Large intestine (tissue), 3 donors: ENCODE results near the gene LRFN3. TPM values are rescaled to one million over a fixed set of nuclear protein-coding genes. Genes with fewer than 3 reads are reported as not detected.

Experiments
- DNase-seq, 2 donors: peaks; one replicate each; pipeline versions ENCODE4 v3.0.0 to v3.0.0-alpha.2; 2013
- H3K27ac ChIP-seq: one replicate; pipeline ENCODE4 v1.5.1; 2013; ENCODE audit warnings: low read length
- H3K27me3 ChIP-seq: 2 replicates; pipeline ENCODE4 v1.6.1; 2013; ENCODE audit warnings: low read length; ENCODE audit not compliant: control insufficient read depth, insufficient read depth
- H3K36me3 ChIP-seq: 2 replicates; pipeline ENCODE4 v1.6.1; 2013; ENCODE audit warnings: low read length; ENCODE audit not compliant: control insufficient read depth, insufficient read depth
- H3K4me1 ChIP-seq: one replicate; pipeline ENCODE4 v1.6.1; 2013; ENCODE audit warnings: low read length; ENCODE audit not compliant: control insufficient read depth, insufficient read depth
- H3K4me3 ChIP-seq: one replicate; pipeline ENCODE4 v1.5.1; 2013; ENCODE audit warnings: low read length
- H3K9me3 ChIP-seq: one replicate; pipeline ENCODE4 v1.6.1; 2013; ENCODE audit warnings: mild to moderate bottlenecking, low read depth, low read length, moderate library complexity; ENCODE audit not compliant: control insufficient read depth
- WGBS: methylation state at CpG from one replicate; pipeline ENCODE4 v1.1.5; 2013; ENCODE audit warnings: low lambda C conversion rate; ENCODE audit not compliant: insufficient coverage; 5-methylcytosine and 5-hydroxymethylcytosine counted together
- polyA plus RNA-seq: library from polyadenylated mRNA; unstranded; fragments of 120-200 nt; gene quantifications from one replicate; pipeline ENCODE4 v1.2.1, GENCODE V29; 2013

Gene LRFN3
- polyA plus RNA-seq, 1 donor: 10.7 TPM

DNA sequence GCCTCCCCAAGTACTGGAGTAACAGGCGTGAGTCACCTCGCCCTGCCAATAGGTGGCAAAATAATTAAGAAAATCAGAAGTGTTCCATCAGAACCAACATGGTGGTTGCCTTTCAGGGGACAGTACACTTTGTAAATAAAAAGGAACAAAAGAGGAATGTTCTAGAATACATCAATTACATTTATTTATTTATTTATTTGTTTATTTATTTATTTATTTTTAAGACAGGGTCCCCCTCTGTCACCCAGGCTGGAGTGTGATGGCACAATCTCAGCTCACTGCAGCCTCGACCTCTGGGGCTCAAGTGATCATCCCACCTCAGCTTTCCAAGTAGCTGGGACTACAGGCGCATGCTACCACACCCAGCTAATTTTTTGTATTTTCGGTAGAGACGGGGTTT, 15.2 kb upstream of the LRFN3 start:
- no CpG with 5 or more reads among the region's 6 CpGs for WGBS
- no peak for DNase-seq
- no peak overlapping the region for H3K4me3 ChIP-seq
- H3K36me3 ChIP-seq: no peaks in the 10 kb centered on the region
- H3K27ac ChIP-seq: no peak overlapping the region
- peaks cover 4% of the 10 kb centered on the region for H3K27me3 ChIP-seq
- no peaks in the 10 kb centered on the region for H3K9me3 ChIP-seq
- no peaks in the 10 kb centered on the region for H3K4me1 ChIP-seq

DNA sequence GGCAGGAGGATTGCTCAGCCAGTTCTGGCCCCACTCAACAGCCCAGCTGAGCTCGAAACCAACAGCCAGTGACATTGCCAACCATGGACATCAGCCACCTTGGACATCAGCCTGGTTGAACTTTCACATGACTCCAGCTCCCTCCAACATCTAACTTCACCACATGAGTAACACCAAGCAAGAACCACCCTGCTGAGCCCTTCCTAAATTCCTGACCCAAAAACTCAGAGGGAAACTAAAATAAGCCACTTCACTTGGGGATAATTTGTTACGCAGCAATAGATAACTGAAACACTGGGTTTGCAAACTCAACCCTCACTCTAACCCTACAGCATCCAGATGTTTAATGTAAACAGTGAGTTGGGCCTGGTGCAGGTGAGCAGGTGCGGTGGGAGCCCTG, 10.7 kb upstream of the LRFN3 start:
- H3K36me3 ChIP-seq: no peaks in the 10 kb centered on the region
- no peak for DNase-seq
- H3K4me3 ChIP-seq: no peak overlapping the region
- no peaks in the 10 kb centered on the region for H3K9me3 ChIP-seq
- no peak overlapping the region for H3K27ac ChIP-seq
- H3K27me3 ChIP-seq: peaks cover 4% of the 10 kb centered on the region
- H3K4me1 ChIP-seq: no peaks in the 10 kb centered on the region
- WGBS: no CpG with 5 or more reads among the region's 3 CpGs

DNA sequence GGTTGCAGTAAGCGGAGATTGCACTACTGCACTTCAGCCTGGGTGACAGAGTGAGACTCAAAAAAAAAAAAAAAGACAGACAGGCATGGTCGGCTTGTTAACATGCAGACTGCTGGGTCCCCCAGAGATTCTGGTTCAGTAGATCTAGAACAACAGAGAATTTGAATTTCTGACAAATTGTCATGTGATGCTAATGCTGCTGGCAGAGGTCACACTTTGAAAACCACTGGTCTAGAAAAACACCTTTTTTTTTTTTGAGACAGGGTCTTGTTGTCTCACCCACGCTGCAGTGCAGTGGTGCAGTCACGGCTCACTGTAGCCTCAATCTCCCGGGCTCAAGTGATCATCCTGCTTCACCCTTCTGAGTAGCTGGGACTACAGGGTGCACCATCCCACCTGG, 7.7 kb upstream of the LRFN3 start:
- no peaks in the 10 kb centered on the region for H3K36me3 ChIP-seq
- H3K9me3 ChIP-seq: no peaks in the 10 kb centered on the region
- H3K27ac ChIP-seq: no peak overlapping the region
- no peak for DNase-seq
- H3K27me3 ChIP-seq: peaks cover 4% of the 10 kb centered on the region
- WGBS: no CpG with 5 or more reads among the region's 5 CpGs
- H3K4me3 ChIP-seq: no peak overlapping the region
- no peaks in the 10 kb centered on the region for H3K4me1 ChIP-seq

DNA sequence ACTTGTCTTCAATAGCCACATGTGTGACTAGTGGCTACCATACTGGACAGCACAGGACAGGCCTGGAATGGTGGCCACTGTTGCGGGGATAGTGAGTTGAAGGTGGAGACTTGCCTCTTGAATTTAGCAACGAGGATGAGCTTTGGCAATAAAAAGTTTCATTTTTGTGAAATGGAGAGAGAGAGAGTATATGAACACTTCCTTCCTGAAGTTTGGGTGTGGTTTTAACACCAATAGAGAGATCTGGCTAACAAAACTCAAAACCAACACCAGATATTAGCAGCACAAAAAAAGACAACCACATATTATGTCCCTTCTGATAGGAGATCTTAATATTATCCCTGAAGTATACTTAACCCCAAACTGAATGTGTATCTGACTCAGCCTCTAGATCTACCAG, 6.3 kb upstream of the LRFN3 start:
- no peak overlapping the region for H3K27ac ChIP-seq
- H3K36me3 ChIP-seq: no peaks in the 10 kb centered on the region
- DNase-seq: no peak
- WGBS: no CpG with 5 or more reads among the region's 2 CpGs
- no peaks in the 10 kb centered on the region for H3K4me1 ChIP-seq
- peaks cover 4% of the 10 kb centered on the region for H3K27me3 ChIP-seq
- no peaks in the 10 kb centered on the region for H3K9me3 ChIP-seq
- no peak overlapping the region for H3K4me3 ChIP-seq

DNA sequence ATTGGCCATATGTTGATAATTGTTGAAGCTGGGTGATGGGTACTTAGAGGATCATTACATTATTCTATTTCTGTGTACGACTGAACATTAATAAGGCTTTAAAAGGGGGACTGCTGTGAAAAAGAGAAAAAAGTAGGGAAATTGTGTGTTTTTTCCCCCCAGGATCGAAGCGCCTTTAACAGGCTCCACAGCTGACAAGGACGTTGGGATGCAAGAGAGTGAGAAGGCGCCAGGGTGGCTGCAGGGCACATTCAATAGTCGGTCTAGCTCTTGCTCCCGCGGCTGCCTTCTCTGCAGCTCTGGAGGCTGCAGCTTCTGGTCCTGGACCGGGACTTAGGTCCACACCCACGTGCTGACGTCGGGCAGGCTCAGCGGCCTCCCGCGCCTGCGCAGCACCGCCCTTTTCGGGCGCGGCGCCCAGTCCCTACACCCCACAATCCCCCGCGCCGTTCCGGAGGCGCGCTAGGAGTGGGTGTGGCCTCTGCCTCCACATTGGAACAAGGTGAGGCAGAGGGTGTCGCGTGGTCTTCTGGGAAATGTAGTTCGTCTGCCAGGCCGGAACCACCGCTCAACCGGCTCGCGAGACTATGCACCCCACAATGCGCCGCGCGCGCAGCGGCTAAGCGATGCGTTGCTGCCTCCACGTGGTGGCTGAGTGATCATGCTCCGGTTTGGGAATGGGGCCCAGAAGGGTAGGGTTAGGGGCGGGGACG, 4.9 kb upstream of the LRFN3 start:
- WGBS: no CpG with 5 or more reads among the region's 47 CpGs
- Histone ChIP-seq H3K27ac (peak overlapping the region; percentile 74), H3K36me3 (no peaks in the 10 kb centered on the region), H3K4me1 (peaks cover 10% of the 10 kb centered on the region), H3K9me3 (no peaks in the 10 kb centered on the region), H3K27me3 (no peaks in the 10 kb centered on the region), H3K4me3 (peak overlapping the region; percentile 34)
- peak; percentile 100 for DNase-seq

DNA sequence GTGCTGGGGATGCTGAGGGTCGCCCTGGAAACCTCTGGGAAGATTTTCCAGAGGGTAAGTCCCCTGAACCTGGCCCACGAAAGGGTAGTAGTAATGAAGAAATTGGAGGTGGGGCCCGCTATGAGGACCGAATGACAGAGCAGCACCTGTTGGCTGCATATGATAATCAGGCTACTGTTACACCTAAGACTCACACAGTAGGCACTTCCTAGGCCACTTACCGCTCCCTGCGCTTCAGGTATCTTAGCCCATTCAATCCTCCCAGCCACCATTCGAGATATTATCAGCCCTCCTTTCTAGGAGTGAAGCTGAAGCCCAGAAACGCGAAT, 4.3 kb upstream of the LRFN3 start:
- Histone ChIP-seq H3K9me3 (no peaks in the 10 kb centered on the region), H3K36me3 (no peaks in the 10 kb centered on the region), H3K4me3 (no peak overlapping the region), H3K27ac (no peak overlapping the region), H3K4me1 (peaks cover 12% of the 10 kb centered on the region), H3K27me3 (no peaks in the 10 kb centered on the region)
- no CpG with 5 or more reads among the region's 9 CpGs for WGBS
- DNase-seq: no peak

DNA sequence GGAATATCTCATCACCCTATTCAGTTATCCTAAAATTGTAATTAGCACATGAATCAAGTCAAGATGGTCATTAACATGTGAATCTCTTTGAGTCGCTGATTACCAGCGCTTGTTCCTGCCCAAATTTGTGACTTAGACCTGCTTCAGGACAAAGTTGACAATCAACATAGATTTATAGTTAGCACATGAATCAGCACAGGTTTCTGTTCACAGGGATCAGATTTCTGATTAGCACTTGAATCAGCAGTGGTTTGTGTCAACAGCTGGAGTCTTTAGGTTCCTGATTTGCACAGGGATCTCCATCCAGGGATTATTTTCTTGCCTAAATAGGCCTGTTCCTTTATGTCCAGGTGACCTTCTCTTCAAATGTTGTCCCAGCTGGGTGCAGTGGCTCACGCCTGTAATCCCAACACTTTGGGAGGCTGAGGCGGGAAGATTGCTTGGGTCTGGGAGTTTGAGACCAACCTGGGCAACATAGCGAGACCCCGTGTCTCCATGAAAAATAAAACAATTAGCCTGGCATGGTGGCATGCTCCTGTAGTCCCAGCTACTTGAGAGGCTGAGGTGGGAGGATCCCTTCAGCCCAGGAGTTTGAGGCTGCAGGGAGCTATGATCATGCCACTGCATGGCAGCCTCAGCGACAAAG, 3.8 kb upstream of the LRFN3 start:
- Histone ChIP-seq H3K9me3 (no peaks in the 10 kb centered on the region), H3K4me1 (peaks cover 16% of the 10 kb centered on the region), H3K4me3 (no peak overlapping the region), H3K27me3 (no peaks in the 10 kb centered on the region), H3K36me3 (no peaks in the 10 kb centered on the region), H3K27ac (no peak overlapping the region)
- 37% methylated on average over 2 of the region's 7 CpGs for WGBS
- DNase-seq: no peak

DNA sequence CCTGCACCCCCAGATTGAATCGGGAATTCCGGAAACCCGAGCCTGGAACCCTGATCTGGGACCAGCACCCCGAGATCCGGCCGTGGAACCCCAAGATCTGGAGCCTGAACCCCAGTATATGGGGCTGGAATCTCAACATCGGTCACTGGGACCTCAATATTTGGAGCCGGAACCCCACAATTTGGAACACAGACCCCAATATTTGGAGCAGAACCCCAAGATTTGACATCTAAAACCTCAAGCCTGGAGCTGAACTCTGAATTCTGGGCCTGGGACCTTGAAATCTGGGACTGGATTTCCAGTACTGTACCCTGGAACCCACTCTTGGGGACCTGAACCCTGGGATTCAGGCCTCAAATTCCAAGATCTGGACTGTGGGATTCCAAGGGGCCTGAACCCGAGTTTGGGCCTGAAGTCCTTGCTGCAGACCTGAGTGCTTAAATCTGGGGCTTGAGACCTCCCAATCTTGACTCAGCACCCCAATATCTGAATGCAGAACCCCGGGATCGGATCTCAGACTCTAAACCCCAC, 629 bp downstream of the LRFN3 start:
- WGBS: no CpG with 5 or more reads among the region's 11 CpGs
- peaks cover 9% of the 10 kb centered on the region for H3K9me3 ChIP-seq
- peaks cover 18% of the 10 kb centered on the region for H3K4me1 ChIP-seq
- peak overlapping the region; percentile 56 for H3K4me3 ChIP-seq
- H3K27ac ChIP-seq: no peak overlapping the region
- H3K36me3 ChIP-seq: peaks cover 7% of the 10 kb centered on the region
- DNase-seq: no peak
- H3K27me3 ChIP-seq: no peaks in the 10 kb centered on the region

DNA sequence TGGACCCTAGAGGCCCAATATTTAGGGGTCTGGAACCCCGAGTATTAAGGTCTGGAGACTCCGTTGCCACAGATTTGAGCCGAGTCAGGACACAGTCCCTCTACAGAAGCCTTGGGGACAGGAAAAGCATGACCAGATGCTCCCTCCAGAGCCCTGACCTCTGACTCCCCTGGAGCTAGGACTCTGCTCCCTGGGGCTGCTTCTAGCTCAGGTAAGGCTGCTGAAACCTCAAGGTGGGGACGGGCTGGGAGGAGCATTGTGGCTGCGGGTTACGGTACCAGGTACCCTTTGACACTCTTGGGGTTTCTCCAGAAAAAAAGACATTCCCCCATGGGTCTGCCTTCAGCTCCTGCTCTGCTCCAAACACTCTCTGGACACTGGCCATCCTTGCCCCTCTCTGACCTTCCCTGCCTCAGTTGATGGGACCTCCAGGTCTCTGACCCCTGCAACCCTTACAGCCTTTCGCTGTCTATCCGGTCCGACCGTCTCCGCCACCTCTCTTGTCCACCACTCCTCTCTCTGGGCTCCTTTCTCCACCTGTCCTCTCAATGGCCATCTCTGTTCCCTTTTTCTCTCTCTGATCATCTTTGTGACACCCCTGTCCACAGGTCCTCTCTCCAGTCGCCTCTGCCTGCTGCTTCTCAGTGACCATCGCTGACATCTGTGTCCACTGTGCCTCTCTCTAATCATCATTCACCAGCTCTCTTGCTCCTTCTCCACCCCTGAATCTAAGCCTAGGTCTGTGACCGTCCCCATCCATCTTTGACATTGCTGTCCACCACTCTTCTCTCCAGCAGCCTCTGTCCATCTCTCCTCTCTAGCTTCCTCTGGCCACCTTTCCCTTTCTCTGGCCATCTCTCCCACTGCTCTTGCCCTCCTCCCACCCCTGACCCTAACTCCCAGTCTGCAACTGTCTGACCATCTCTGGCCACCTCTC, 1.4 kb downstream of the LRFN3 start:
- DNase-seq: peak in 1 of 2 donors; percentile 20
- Histone ChIP-seq H3K4me1 (peaks cover 18% of the 10 kb centered on the region), H3K27ac (no peak overlapping the region), H3K9me3 (peaks cover 9% of the 10 kb centered on the region), H3K4me3 (peak overlapping the region; percentile 56), H3K27me3 (no peaks in the 10 kb centered on the region), H3K36me3 (peaks cover 7% of the 10 kb centered on the region)
- 66% methylated on average over 6 of the region's 14 CpGs for WGBS
